Anterior cingulate cortex (tissue), 58 donors: ENCODE measurements around the gene TSPAN12.

ENCODE experiments used
- DNase-seq, 58 donors: peaks; one replicate each; lab custom pipeline; 2025; lab: John Stamatoyannopoulos, UW

Gene TSPAN12

DNA sequence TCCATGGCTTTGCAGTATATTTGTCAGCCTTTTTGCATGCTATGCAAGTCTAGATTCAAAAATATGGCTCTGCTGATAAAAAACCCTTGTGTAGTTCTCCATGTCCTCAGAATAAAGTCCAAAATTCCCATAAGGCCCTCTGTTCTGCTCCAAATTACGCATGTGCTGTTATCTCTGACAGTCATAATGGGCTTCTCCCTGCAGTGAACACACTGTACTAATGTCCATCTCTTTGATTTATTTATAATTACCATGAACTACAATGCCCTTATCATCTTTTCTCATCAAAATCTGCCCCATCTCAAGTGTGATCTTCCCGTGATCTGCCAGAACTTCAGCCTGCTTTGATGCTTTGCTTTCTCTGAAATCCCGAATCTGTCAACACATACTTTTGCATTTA is 87.7 kb downstream of the TSPAN12 start:
- no peak for DNase-seq

DNA sequence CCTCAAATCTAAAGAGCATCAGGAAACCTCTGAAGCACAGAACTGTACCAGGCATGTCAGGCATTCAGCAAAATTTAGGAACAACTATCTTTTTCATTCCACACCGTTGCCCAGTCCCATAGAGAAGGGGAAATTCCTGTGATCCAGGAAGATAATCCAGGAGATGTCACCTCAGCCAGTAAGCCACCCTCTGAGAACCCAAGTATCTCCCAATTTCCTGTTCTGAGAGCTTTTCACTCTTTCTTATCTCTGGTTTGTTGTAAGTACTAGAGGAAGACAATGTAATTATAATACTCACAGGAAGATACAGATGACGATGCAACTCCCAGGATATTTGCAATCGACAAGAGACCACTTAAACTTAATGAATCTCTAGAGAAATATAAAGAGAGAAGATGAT is 97.1 kb downstream of the TSPAN12 start:
- no peak for DNase-seq

DNA sequence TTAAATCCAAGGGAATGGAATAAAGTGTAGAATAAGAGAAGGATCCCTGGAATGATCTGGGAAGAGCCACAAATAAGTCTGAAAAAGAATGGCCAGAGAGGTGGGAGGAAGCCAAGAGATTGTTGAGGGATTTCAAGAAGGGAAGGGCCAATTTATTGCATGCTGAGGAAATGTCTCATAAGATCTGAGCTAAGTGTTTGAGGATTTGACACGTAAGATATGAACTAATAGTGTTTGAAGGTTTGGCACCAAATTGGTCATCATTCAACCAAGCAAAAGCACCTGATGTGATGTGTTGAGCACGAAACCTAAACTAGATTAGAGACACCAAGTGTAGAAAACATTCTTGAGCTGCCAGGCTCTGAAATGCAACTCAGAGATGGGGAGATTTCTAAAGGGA is 97.9 kb downstream of the TSPAN12 start:
- DNase-seq: no peak

DNA sequence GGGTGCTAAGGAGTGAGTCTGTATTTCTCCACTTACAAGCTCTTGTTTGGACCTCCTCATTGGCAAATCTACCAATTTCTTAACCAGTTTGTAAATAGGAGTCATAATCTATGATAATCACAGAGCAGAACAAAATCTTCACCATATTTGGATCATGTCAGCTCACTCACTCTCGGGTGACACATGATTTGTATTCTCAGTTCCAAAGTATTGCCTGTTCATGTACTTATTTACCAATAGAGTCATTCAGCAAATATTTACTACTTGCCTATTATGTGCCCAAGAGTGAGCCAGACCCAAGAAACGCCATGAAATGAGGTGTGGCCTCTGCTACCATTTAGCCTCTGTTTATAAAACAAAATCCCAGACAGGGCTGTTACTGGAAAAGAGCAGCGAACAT is 114.8 kb downstream of the TSPAN12 start:
- no peak for DNase-seq

DNA sequence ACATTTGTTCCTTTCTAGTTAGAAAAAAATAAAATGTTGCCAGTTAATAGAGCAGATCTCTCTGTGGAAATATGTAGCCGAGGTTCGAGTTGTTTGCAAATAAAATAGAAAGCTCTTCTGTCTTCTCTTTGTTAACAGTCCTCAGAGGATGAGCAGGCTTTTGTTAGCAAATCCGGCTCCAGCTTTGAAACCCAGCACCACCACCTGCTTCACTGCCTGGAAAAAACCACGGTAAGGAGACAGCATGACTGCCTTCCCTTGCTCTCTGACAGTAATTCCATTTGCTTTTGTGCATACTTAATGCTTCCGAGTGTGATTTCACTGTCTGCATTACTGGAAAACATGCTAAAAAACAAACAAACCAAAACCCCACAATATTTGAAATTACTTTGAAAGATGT is 115.6 kb downstream of the TSPAN12 start:
- DNase-seq: peak in 2 of 58 donors; percentile 2 to 8

DNA sequence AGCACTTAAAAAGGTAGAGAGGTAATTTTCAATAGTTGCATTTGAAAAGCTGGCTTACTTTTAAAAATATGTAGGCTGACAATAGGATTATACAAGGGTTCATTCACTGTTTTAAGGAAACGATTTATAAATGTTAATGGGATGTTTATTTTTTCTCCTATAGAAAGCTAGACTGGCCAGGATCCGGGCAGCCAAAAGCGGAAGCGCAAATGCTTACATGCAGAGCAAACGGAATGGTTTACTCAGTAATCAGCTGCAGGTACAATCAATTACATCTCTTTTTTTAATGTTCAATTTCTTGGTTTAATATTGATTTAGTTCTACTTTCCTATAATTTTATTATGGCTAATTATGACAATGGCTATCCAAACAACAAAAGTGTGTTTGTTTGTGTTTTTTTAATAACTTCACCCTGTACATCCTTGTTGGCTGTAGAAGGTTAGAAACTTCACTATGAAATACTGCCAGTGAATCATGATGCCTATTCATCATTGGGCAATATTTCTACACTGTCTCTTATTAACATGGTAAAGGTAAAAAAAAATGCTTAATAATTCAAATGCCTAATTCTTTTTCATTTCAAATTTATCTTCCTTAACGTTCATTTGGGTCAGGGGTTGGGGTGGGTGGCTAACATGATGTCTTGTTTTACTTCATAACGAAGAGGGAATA is 116.4 kb downstream of the TSPAN12 start:
- DNase-seq: no peak

DNA sequence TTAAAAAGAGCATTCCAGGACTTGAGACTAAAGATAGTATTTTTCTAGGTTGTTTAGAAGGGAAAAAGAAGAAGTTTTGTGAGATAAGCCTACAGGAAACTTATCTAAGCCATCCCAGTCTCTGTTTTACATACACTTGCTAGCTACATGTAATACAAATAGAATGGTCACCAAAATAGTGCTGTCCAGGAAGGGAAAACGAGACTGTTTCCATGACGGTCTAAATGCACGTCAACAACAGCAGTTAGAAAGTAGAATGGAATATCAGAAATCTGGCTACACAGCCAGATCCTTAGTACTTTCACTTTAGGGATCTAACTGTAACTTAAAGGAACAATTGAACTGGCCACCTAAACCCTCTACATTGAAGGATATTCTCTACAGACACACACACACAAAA is 117.6 kb downstream of the TSPAN12 start:
- no peak for DNase-seq

DNA sequence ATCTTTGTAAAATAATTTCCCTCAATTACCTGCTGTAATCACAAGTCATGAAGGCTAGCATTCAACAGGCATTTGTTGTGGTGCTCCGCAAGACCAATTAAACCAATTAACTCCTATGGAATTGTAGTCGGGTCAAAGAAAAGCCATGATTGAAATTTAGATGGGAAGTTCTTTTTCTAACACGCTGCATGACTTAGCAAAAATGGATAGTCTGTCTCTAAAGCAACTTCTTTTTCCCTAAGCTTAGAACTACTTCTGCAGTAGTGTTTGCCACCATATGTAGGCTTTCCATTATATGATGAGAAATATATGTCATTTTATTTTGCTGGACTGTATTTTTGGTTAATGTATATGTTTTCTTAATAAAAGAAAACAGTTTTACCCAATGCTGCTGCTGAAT is 119.1 kb downstream of the TSPAN12 start:
- no peak for DNase-seq
